Neural cell (in vitro differentiated cells): ENCODE data around the gene SELENOO.

Experiments used
- CTCF ChIP-seq: fragments of 450-650 bp; IDR thresholded peaks from 2 replicates; pipeline ENCODE4 v1.5.1; 2014; ENCODE audit warnings: antibody characterized with exemption, mild to moderate bottlenecking, moderate library complexity; ENCODE audit not compliant: poor library complexity, severe bottlenecking
- EP300 ChIP-seq: fragments of 450-650 bp; conservative IDR thresholded peaks from 2 replicates; pipeline ENCODE4 v1.6.1; 2014; ENCODE audit warnings: antibody characterized with exemption, mild to moderate bottlenecking, moderate library complexity; ENCODE audit not compliant: poor library complexity, severe bottlenecking
- EZH2 ChIP-seq: fragments of 200-600, 300-800 bp; shearing (Covaris generic), sonication (generic); IDR thresholded peaks from 2 replicates; pipeline ENCODE4 v1.6.1; 2014; ENCODE audit warnings: antibody characterized with exemption, low read length, borderline replicate concordance, mild to moderate bottlenecking; ENCODE audit not compliant: insufficient read depth, poor library complexity, severe bottlenecking
- MXI1 ChIP-seq: fragments of 450-650 bp; conservative IDR thresholded peaks from 2 replicates; pipeline ENCODE4 v1.6.1; 2014; ENCODE audit warnings: antibody characterized with exemption, mild to moderate bottlenecking; ENCODE audit not compliant: poor library complexity, severe bottlenecking
- POLR2AphosphoS5 ChIP-seq: IDR thresholded peaks from 2 replicates; pipeline ENCODE4 v1.6.1; 2012
- RAD21 ChIP-seq: fragments of 450-650 bp; conservative IDR thresholded peaks from 2 replicates; pipeline ENCODE4 v1.6.1; 2014; ENCODE audit warnings: antibody characterized with exemption, mild to moderate bottlenecking, moderate library complexity
- SMC3 ChIP-seq: fragments of 450-650 bp; conservative IDR thresholded peaks from 2 replicates; pipeline ENCODE4 v1.6.1; 2014; ENCODE audit warnings: antibody characterized with exemption, mild to moderate bottlenecking, moderate library complexity; ENCODE audit not compliant: poor library complexity
- TAF1 ChIP-seq: IDR thresholded peaks from 2 replicates; pipeline ENCODE4 v1.6.1; 2012; ENCODE audit warnings: low read depth
- TF ChIP-seq, protein P1 (sequence below): IDR thresholded peaks from 2 replicates; pipeline ENCODE4 v1.6.1; 2012; ENCODE audit warnings: borderline replicate concordance

DNA sequence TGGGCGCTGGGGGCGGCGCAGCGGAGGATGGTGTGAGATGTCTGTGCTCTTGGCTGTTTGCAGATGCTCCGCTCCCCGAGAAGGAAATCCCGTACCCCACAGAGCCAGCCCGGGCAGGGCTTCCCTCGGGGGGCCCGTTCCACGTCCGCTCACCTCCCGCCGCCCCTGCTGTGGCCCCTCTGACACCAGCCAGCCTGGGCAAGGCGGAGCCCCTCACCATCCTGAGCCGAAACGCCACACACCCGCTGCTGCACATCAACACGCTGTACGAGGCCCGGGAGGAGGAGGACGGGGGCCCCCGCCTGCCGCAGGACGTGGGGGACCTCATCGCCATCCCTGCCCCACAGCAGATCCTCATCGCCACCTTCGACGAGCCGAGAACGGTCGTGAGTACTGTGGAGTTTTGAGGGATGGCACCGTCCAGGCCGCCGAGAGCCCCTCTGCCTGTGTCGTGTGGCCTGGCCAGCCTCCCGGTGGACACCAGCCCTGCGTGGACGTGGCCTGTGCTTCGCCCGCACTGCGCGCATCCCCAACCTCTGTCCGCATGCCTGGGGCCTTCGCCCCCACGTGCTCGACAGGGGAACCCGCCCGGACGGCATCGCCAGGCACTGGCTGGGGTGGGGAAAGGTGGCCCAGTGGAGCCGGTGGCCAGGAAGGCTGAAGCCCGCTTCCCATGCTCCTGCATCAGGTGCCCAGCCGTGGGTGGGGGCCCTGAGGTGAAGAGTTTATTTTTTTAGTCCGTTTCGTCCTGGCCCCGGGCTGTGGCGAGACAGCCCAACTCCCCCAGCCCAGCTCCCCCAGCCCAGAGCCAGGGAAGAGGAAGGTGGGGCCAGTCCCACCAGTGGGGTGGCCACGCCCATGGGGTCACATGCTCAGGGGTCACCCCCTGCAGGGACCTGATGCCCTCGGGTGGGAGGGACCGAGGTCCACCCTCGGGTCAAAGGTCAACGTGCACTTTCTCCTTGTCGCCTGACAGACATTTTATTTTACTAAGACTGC, 21.6 kb upstream of the SELENOO start:
- TF ChIP-seq CTCF (no peak), TAF1 (no peak), EZH2 (no peak), POLR2AphosphoS5 (no peak), RAD21 (no peak), SMC3 (no peak), MXI1 (no peak), EP300 (no peak)
- TF ChIP-seq, protein P1, sequence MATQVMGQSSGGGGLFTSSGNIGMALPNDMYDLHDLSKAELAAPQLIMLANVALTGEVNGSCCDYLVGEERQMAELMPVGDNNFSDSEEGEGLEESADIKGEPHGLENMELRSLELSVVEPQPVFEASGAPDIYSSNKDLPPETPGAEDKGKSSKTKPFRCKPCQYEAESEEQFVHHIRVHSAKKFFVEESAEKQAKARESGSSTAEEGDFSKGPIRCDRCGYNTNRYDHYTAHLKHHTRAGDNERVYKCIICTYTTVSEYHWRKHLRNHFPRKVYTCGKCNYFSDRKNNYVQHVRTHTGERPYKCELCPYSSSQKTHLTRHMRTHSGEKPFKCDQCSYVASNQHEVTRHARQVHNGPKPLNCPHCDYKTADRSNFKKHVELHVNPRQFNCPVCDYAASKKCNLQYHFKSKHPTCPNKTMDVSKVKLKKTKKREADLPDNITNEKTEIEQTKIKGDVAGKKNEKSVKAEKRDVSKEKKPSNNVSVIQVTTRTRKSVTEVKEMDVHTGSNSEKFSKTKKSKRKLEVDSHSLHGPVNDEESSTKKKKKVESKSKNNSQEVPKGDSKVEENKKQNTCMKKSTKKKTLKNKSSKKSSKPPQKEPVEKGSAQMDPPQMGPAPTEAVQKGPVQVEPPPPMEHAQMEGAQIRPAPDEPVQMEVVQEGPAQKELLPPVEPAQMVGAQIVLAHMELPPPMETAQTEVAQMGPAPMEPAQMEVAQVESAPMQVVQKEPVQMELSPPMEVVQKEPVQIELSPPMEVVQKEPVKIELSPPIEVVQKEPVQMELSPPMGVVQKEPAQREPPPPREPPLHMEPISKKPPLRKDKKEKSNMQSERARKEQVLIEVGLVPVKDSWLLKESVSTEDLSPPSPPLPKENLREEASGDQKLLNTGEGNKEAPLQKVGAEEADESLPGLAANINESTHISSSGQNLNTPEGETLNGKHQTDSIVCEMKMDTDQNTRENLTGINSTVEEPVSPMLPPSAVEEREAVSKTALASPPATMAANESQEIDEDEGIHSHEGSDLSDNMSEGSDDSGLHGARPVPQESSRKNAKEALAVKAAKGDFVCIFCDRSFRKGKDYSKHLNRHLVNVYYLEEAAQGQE: no peak
